PC-3 (cell line): ENCODE measurements around the gene CHD3. TPM values are rescaled to one million over a fixed set of nuclear protein-coding genes. Genes with fewer than 3 reads are reported as not detected.

Experiments
- ATAC-seq: fragments of 200-7000 bp; cut with Tn5 transposase; 2 replicates; pipeline ENCODE4 v1.9.1; 2020; ENCODE audit warnings: mild to moderate bottlenecking, moderate library complexity
- BruUV-seq: library from RNA; stranded (reverse); fragments of 400-500 nt; replicated peaks from 2 replicates; lab custom pipeline; 2021; lab: Mats Ljungman, UMichigan
- CTCF ChIA-PET: fragments of 300-600 bp; sonication (Branson Sonifier 250); formaldehyde crosslinking; loops from one replicate; lab custom pipeline; 2022; ENCODE audit warnings: antibody characterized with exemption; lab: Charles Lee
- POLR2A ChIA-PET: fragments of 300-600 bp; sonication (Branson Sonifier 250); formaldehyde crosslinking; loops from one replicate; lab custom pipeline; 2022; ENCODE audit warnings: antibody characterized with exemption; ENCODE audit not compliant: unreplicated experiment; lab: Charles Lee
- DNase-seq: peaks from one replicate; pipeline ENCODE4 v3.0.0-alpha.2; 2015
- H2AFZ ChIP-seq: fragments of 300-600 bp; sonication (generic); 2 replicates; pipeline ENCODE4 v1.6.0; 2016; ENCODE audit warnings: antibody characterized with exemption, low read length
- H3F3A ChIP-seq: fragments of 300-600 bp; sonication (generic); one replicate; pipeline ENCODE4 v1.6.0; 2017; ENCODE audit warnings: antibody characterized with exemption, low read length, control low read depth, mild to moderate bottlenecking; ENCODE audit not compliant: unreplicated experiment
- H3K27ac ChIP-seq: fragments of 300-600 bp; sonication (generic); 2 replicates; pipeline ENCODE4 v1.5.1; 2016; ENCODE audit warnings: mild to moderate bottlenecking, low read length
- H3K27me3 ChIP-seq: fragments of 300-600 bp; sonication (generic); 2 replicates; pipeline ENCODE4 v1.6.1; 2016; ENCODE audit warnings: low read length, mixed read lengths
- H3K36me3 ChIP-seq: fragments of 300-600 bp; sonication (generic); 2 replicates; pipeline ENCODE4 v1.6.1; 2016; ENCODE audit warnings: low read depth, mixed run types, low read length, mixed read lengths
- H3K4me1 ChIP-seq: fragments of 300-600 bp; sonication (generic); 2 replicates; pipeline ENCODE4 v1.5.1; 2016; ENCODE audit warnings: low read length; ENCODE audit not compliant: insufficient read depth
- H3K4me2 ChIP-seq: fragments of 300-600 bp; sonication (generic); 2 replicates; pipeline ENCODE4 v1.6.0; 2016; ENCODE audit warnings: low read length
- H3K4me3 ChIP-seq: fragments of 300-600 bp; sonication (generic); 2 replicates; pipeline ENCODE4 v1.5.1; 2016; ENCODE audit warnings: mild to moderate bottlenecking, low read length, mixed read lengths
- H3K79me2 ChIP-seq: fragments of 300-600 bp; sonication (generic); 2 replicates; pipeline ENCODE4 v1.6.1; 2017; ENCODE audit warnings: low read length, mixed read lengths
- H3K9ac ChIP-seq: fragments of 300-600 bp; sonication (generic); 2 replicates; pipeline ENCODE4 v1.6.0; 2016; ENCODE audit warnings: mild to moderate bottlenecking, low read length
- H3K9me2 ChIP-seq: fragments of 300-600 bp; sonication (generic); replicated peaks from 2 replicates; pipeline ENCODE4 v1.6.1; 2016; ENCODE audit warnings: mixed run types, low read length, mixed read lengths
- H3K9me3 ChIP-seq: fragments of 300-600 bp; sonication (generic); 2 replicates; pipeline ENCODE4 v1.6.1; 2016; ENCODE audit warnings: low read length, mixed read lengths
- H4K20me1 ChIP-seq: fragments of 300-600 bp; sonication (generic); 2 replicates; pipeline ENCODE4 v1.6.1; 2016; ENCODE audit warnings: low read length, mixed read lengths
- CTCF ChIP-seq: fragments of 300-600 bp; sonication (generic); conservative IDR thresholded peaks from 2 replicates; pipeline ENCODE4 v1.5.1; 2017; ENCODE audit warnings: antibody characterized with exemption, low read depth, mild to moderate bottlenecking, low read length
- EZH2 ChIP-seq: fragments of 300-600 bp; sonication (generic); IDR thresholded peaks from one replicate; pipeline ENCODE4 v1.6.1; 2017; ENCODE audit warnings: antibody characterized with exemption, mild to moderate bottlenecking, low read length; ENCODE audit not compliant: unreplicated experiment
- EZH2phosphoT487 ChIP-seq: fragments of 300-600 bp; sonication (generic); IDR thresholded peaks from 2 replicates; pipeline ENCODE4 v1.6.1; 2018; ENCODE audit warnings: mild to moderate bottlenecking, antibody characterized with exemption, low read length, borderline replicate concordance
- intact Hi-C: fragments of 100-400 bp; cut with micrococcal nuclease; formaldehyde crosslinking; loops from 2 replicates; pipeline ENCODE4 v1.9.0; 2023
- total RNA-seq: library from RNA; depleted of rRNA; stranded (reverse); fragments of >200 nt; gene quantifications from 2 replicates; pipeline ENCODE4 v1.2.3, GENCODE V29; 2014

Gene CHD3
- total RNA-seq, 1 experiment from 2014 or later = 102 TPM

- H3K4me1 ChIP-seq = peaks cover 17% of the 10 kb centered on the region
- DNase-seq = peak; percentile 3
- H3K9me2 ChIP-seq = no peaks in the 10 kb centered on the region
- peak; percentile 41 for ATAC-seq
- H3K9ac ChIP-seq = peak overlapping the region; percentile 37
- CTCF ChIA-PET = no interaction called here
- no peak for TF ChIP-seq CTCF
- no peak overlapping the region for H3K27ac ChIP-seq
- no peaks in the 10 kb centered on the region for H4K20me1 ChIP-seq
- H3K36me3 ChIP-seq = no peaks in the 10 kb centered on the region; the same call in 1 of the 2 replicates
- peak overlapping the region; percentile 69 for H3K4me3 ChIP-seq
- H3K27me3 ChIP-seq = no peaks in the 10 kb centered on the region
- BruUV-seq = no TSS peak
- peak overlapping the region; percentile 96 for H3K4me2 ChIP-seq
- H3K79me2 ChIP-seq = no peaks in the 10 kb centered on the region
- H3F3A ChIP-seq = no peaks in the 10 kb centered on the region
- no peaks in the 10 kb centered on the region for H3K9me3 ChIP-seq
- peak overlapping the region; percentile 81 for H2AFZ ChIP-seq
- POLR2A ChIA-PET = no interaction called here
- intact Hi-C loops = loop anchor here (1.0 kb wide), 1 partner anchor 73 kb away; no protein-coding TSS in a partner anchor
These were observed 26.6 kb downstream of the CHD3 start for GRCh38 chr17:7915179-7915610.

- ATAC-seq = peak; percentile 76
- peak within 1 kb of the TSS; percentile 69 for H3K4me3 ChIP-seq
- TF ChIP-seq EZH2phosphoT487 (no peak), CTCF (no peak), EZH2 (no peak)
- no peaks in the 10 kb centered on the region for H3K9me3 ChIP-seq
- H3K9me2 ChIP-seq = no peaks in the 10 kb centered on the region
- no peaks in the 10 kb centered on the region for H3F3A ChIP-seq
- H3K79me2 ChIP-seq = no peaks in the 10 kb centered on the region
- no peaks in the 10 kb centered on the region for H4K20me1 ChIP-seq
- H3K36me3 ChIP-seq = no peaks in the 10 kb centered on the region
- peak; percentile 83 for DNase-seq
- POLR2A ChIA-PET = no interaction called here
- no peaks in the 10 kb centered on the region for H3K27me3 ChIP-seq
- CTCF ChIA-PET = no interaction called here
- H3K9ac ChIP-seq = peak within 1 kb of the TSS; percentile 37
- intact Hi-C loops = loop anchor here (1.0 kb wide), 1 partner anchor 73 kb away; no protein-coding TSS in a partner anchor
- no TSS peak for BruUV-seq
- peak within 1 kb of the TSS; percentile 96 for H3K4me2 ChIP-seq
- peak within 1 kb of the TSS; percentile 81 for H2AFZ ChIP-seq
- H3K4me1 ChIP-seq = peaks cover 17% of the 10 kb centered on the region
- no peak within 1 kb of the TSS for H3K27ac ChIP-seq
These were observed 27.2 kb downstream of the CHD3 start, which contains the start of gene RNF227 for GRCh38 chr17:7915611-7916384. Gene RNF227 (minus strand): TSS chr17:7916289. CDS start chr17:7916195, 94 bp downstream.

- peak overlapping the region; percentile 81 for H2AFZ ChIP-seq
- H3K36me3 ChIP-seq = no peaks in the 10 kb centered on the region
- no peaks in the 10 kb centered on the region for H3K79me2 ChIP-seq
- no peaks in the 10 kb centered on the region for H3K9me3 ChIP-seq
- no peaks in the 10 kb centered on the region for H4K20me1 ChIP-seq
- ATAC-seq (no peak), DNase-seq (no peak)
- H3K9me2 ChIP-seq = no peaks in the 10 kb centered on the region
- peak overlapping the region; percentile 70 for H3K4me2 ChIP-seq
- H3K4me3 ChIP-seq = no peak overlapping the region; the same call in 1 of the 2 replicates
- no peak overlapping the region for H3K27ac ChIP-seq
- H3K27me3 ChIP-seq = no peaks in the 10 kb centered on the region
- intact Hi-C loops = no loop called here
- H3K4me1 ChIP-seq = peaks cover 17% of the 10 kb centered on the region
- no TSS peak for BruUV-seq
- TF ChIP-seq CTCF (no peak), EZH2phosphoT487 (no peak), EZH2 (no peak)
- no peak overlapping the region for H3K9ac ChIP-seq
- no peaks in the 10 kb centered on the region for H3F3A ChIP-seq
- CTCF ChIA-PET = no interaction called here
- POLR2A ChIA-PET = no interaction called here
These were observed 27.7 kb downstream of the CHD3 start for GRCh38 chr17:7916385-7916682.
